Liver (tissue), 3 donors: Measurements from ENCODE around the gene SBNO1.

Experiments
- CTCF ChIP-seq: fragments of 150-350 bp; IDR thresholded peaks from 2 replicates; pipeline ENCODE4 v1.5.1; 2017; ENCODE audit warnings: improper control_type of control experiment, low read depth, low read length; ENCODE audit not compliant: missing input control
- EGR1 ChIP-seq, 2 donors: IDR thresholded peaks; 2 replicates each; pipeline ENCODE4 v1.6.1; 2016 to 2018; ENCODE audit warnings: antibody characterized with exemption in 2 of 2, low read depth in 2 of 2
- HNF4A ChIP-seq, 2 donors: conservative IDR thresholded peaks; 2 replicates each; pipeline ENCODE4 v1.6.1; 2016; ENCODE audit warnings: antibody characterized with exemption in 2 of 2, mild to moderate bottlenecking in 2 of 2
- RAD21 ChIP-seq, 2 donors: IDR thresholded peaks; 2 replicates each; pipeline ENCODE4 v1.6.1; 2016; ENCODE audit warnings: antibody characterized with exemption in 2 of 2, mild to moderate bottlenecking in 2 of 2
- TAF1 ChIP-seq: conservative IDR thresholded peaks from 2 replicates; pipeline ENCODE4 v1.6.1; 2016; ENCODE audit warnings: antibody characterized with exemption, mild to moderate bottlenecking
- TF ChIP-seq, protein P1 (sequence below): IDR thresholded peaks from 2 replicates; pipeline ENCODE4 v1.6.1; 2016; ENCODE audit warnings: antibody characterized with exemption, mild to moderate bottlenecking
- donor health status: healthy.
- donor health status: healthy.

DNA sequence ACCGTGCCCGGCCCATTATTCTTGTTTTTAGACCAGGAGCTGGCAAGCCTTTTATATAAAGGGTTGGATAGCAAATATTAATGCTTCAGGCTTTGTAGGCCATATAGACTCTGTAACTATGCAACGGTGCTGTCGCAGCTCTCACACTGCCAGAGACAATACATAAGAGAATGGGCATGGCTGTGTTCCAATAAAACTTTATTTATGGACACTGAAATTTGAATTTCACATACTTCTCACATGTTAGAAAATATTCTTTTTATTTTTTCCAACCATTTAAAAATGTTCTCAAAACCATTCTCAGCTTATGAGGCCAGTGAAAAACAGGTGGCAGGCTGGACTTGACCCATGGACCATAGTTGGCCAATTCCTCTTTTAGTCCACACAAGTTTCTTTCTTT, 80.0 kb downstream of the SBNO1 start:
- no peak for TF ChIP-seq CTCF
- no peak for TF ChIP-seq TAF1
- no peak for TF ChIP-seq HNF4A (conservative IDR thresholded peaks at IDR 0.05)
- TF ChIP-seq EGR1 (IDR thresholded peaks at IDR 0.05; ENCODE audit: low read depth in 2 of 2): no peak
- TF ChIP-seq RAD21 (IDR thresholded peaks at IDR 0.05): no peak
- TF ChIP-seq, protein P1, sequence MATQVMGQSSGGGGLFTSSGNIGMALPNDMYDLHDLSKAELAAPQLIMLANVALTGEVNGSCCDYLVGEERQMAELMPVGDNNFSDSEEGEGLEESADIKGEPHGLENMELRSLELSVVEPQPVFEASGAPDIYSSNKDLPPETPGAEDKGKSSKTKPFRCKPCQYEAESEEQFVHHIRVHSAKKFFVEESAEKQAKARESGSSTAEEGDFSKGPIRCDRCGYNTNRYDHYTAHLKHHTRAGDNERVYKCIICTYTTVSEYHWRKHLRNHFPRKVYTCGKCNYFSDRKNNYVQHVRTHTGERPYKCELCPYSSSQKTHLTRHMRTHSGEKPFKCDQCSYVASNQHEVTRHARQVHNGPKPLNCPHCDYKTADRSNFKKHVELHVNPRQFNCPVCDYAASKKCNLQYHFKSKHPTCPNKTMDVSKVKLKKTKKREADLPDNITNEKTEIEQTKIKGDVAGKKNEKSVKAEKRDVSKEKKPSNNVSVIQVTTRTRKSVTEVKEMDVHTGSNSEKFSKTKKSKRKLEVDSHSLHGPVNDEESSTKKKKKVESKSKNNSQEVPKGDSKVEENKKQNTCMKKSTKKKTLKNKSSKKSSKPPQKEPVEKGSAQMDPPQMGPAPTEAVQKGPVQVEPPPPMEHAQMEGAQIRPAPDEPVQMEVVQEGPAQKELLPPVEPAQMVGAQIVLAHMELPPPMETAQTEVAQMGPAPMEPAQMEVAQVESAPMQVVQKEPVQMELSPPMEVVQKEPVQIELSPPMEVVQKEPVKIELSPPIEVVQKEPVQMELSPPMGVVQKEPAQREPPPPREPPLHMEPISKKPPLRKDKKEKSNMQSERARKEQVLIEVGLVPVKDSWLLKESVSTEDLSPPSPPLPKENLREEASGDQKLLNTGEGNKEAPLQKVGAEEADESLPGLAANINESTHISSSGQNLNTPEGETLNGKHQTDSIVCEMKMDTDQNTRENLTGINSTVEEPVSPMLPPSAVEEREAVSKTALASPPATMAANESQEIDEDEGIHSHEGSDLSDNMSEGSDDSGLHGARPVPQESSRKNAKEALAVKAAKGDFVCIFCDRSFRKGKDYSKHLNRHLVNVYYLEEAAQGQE: no peak
